ENCODE results near the gene FBXL16. TPM values are rescaled to one million over a fixed set of nuclear protein-coding genes. Genes with fewer than 3 reads are reported as not detected.
A peak's percentile ranks its signal among the peaks of the same experiment; 100 is the strongest.

FBXL16 gene
- total and polyA plus RNA-seq, 2 experiments from 2014 or later: 0.29 to 0.54 TPM

- H3K4me1 ChIP-seq (ENCODE audit: insufficient read depth): no peaks in the 10 kb centered on the region
- no peaks in the 10 kb centered on the region for H3K9me2 ChIP-seq (ENCODE audit: insufficient read depth)
- H4K20me1 ChIP-seq (ENCODE audit: insufficient read depth): no peaks in the 10 kb centered on the region
- no peak within 1 kb of the TSS for H3K27ac ChIP-seq
- H3K79me2 ChIP-seq (ENCODE audit: insufficient read depth): peaks cover 2% of the 10 kb centered on the region
- in situ Hi-C loops (cut with MboI): no loop called here
- no peaks in the 10 kb centered on the region for H3K9me3 ChIP-seq (ENCODE audit: low read depth)
- peak; percentile 64 for DNase-seq
- H3K36me3 ChIP-seq (ENCODE audit: low read depth): no peaks in the 10 kb centered on the region
- WGBS, 2 experiments (ENCODE audit: low coverage in 1 of 2, low lambda C conversion rate in 2 of 2, missing lambda C conversion rate in 2 of 2): 12 to 15% methylated on average over 39 to 50 of the region's 73 CpGs
- no peak for TF ChIP-seq EZH2phosphoT487 (IDR thresholded peaks at IDR 0.05; ENCODE audit: insufficient read depth, low read depth)
- no peak for TF ChIP-seq EZH2 (IDR thresholded peaks at IDR 0.05; ENCODE audit: insufficient read depth, poor library complexity, severe bottlenecking)
- H3F3A ChIP-seq (ENCODE audit: insufficient read depth): no peaks in the 10 kb centered on the region
- H3K4me3 ChIP-seq: peak within 1 kb of the TSS; percentile 68
- H3K9ac ChIP-seq: peak within 1 kb of the TSS; percentile 57; the same call in 1 of the 2 replicates
- peak within 1 kb of the TSS; percentile 79 for H3K4me2 ChIP-seq (ENCODE audit: unreplicated experiment)
- H2AFZ ChIP-seq: no peak within 1 kb of the TSS
- no peaks in the 10 kb centered on the region for H3K27me3 ChIP-seq (replicated peaks; ENCODE audit: insufficient read depth)
Observed at GRCh38 chr16:674968-675883, 30.4 kb downstream of the FBXL16 start, which contains the start of gene RHBDL1. RHBDL1 (plus strand) TSS chr16:675671; CDS start chr16:675791, 120 bp downstream.

DNA sequence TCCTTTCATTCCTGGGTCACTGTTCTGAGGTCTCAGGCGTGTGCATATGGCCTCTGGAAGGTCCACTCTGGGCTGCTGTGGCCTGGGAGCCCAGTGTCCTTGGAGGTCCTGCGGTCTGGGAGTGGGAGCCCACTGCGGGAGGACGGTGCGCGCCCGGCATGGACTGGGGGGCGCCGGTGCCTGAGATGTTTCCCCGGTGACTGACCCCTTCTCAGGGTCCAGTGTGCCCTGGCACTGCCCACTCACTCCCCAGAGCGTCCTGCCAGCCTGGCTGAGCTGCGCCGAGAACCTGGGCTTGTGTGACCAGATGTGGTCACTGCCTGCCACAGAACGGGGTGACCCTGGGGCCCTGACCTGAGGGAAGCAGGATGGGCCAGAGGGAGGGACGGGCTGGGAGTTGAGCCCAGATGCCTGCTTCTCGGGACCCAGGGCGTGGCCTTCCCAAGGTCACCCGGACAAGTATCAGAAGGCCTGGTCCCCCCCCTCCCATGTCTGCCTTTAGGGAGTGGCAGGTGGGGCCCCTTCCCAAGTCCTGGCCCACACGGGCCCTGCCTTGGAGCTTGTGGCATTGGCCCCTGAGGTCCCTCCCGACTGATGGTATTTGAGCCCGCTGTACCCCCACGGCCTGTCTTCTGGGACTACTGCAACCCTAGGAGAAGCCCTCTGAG, 31.3 kb downstream of the FBXL16 start:
- peaks cover 10% of the 10 kb centered on the region for H3K79me2 ChIP-seq (ENCODE audit: insufficient read depth)
- H3K4me3 ChIP-seq: no peak overlapping the region
- H3K27me3 ChIP-seq (replicated peaks; ENCODE audit: insufficient read depth): no peaks in the 10 kb centered on the region
- no peaks in the 10 kb centered on the region; the same call in 1 of the 2 replicates for H3K4me1 ChIP-seq (ENCODE audit: insufficient read depth)
- DNase-seq: no peak
- no peak overlapping the region for H3K9ac ChIP-seq
- in situ Hi-C loops (cut with MboI): no loop called here
- H3K9me3 ChIP-seq (ENCODE audit: low read depth): no peaks in the 10 kb centered on the region
- no peaks in the 10 kb centered on the region for H3F3A ChIP-seq (ENCODE audit: insufficient read depth)
- H3K9me2 ChIP-seq (ENCODE audit: insufficient read depth): no peaks in the 10 kb centered on the region
- no peak overlapping the region for H2AFZ ChIP-seq
- TF ChIP-seq EZH2phosphoT487 (IDR thresholded peaks at IDR 0.05; ENCODE audit: insufficient read depth, low read depth): no peak
- TF ChIP-seq EZH2 (IDR thresholded peaks at IDR 0.05; ENCODE audit: insufficient read depth, poor library complexity, severe bottlenecking): no peak
- no peak overlapping the region for H3K4me2 ChIP-seq (ENCODE audit: unreplicated experiment)
- H3K36me3 ChIP-seq (ENCODE audit: low read depth): no peaks in the 10 kb centered on the region
- 82 to 83% methylated on average over 22 of the region's 22 CpGs for WGBS, 2 experiments (ENCODE audit: low coverage in 1 of 2, low lambda C conversion rate in 2 of 2, missing lambda C conversion rate in 2 of 2)
- H3K27ac ChIP-seq: no peak overlapping the region
- H4K20me1 ChIP-seq (ENCODE audit: insufficient read depth): no peaks in the 10 kb centered on the region

DNA sequence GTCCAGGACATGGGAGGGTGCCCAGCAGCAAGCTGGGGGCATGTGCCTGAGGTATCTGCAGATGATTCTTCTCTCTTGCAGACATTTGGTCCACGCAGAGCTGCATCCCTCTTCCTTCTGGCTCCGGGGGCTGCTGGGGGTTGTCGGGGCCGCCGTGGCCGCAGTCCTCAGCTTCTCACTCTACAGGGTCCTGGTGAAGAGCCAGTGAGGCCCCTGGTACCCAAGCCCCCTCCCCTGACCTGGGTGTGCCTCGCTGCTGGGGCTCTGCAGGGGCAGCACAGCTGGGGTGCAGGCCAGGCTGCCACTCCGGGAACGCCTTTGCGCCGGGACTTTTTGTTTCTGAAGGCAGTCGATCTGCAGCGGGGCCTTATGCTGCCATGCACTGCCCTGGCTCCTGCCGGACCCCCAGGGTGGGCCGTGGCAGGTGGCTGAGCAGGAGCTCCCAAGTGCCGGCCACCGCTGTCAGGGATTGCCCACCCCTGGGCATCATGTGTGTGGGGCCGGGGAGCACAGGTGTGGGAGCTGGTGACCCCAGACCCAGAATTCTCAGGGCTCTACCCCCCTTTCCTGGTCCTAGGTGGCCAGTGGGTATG, 32.1 kb downstream of the FBXL16 start:
- in situ Hi-C loops (cut with MboI): no loop called here
- H3K4me2 ChIP-seq (ENCODE audit: unreplicated experiment): no peak overlapping the region
- H3K27ac ChIP-seq: no peak overlapping the region
- H3K36me3 ChIP-seq (ENCODE audit: low read depth): no peaks in the 10 kb centered on the region
- H3K4me3 ChIP-seq: no peak overlapping the region
- H4K20me1 ChIP-seq (ENCODE audit: insufficient read depth): no peaks in the 10 kb centered on the region
- no peaks in the 10 kb centered on the region for H3K27me3 ChIP-seq (replicated peaks; ENCODE audit: insufficient read depth)
- H3K9me3 ChIP-seq (ENCODE audit: low read depth): no peaks in the 10 kb centered on the region
- no peaks in the 10 kb centered on the region for H3F3A ChIP-seq (ENCODE audit: insufficient read depth)
- WGBS, 2 experiments (ENCODE audit: low coverage in 1 of 2, low lambda C conversion rate in 2 of 2, missing lambda C conversion rate in 2 of 2): 87 to 88% methylated on average over 18 of the region's 18 CpGs
- H3K9ac ChIP-seq: no peak overlapping the region
- H3K9me2 ChIP-seq (ENCODE audit: insufficient read depth): no peaks in the 10 kb centered on the region
- no peak for TF ChIP-seq EZH2phosphoT487 (IDR thresholded peaks at IDR 0.05; ENCODE audit: insufficient read depth, low read depth)
- no peak for TF ChIP-seq EZH2 (IDR thresholded peaks at IDR 0.05; ENCODE audit: insufficient read depth, poor library complexity, severe bottlenecking)
- H3K79me2 ChIP-seq (ENCODE audit: insufficient read depth): peaks cover 19% of the 10 kb centered on the region
- H3K4me1 ChIP-seq (ENCODE audit: insufficient read depth): no peaks in the 10 kb centered on the region; the same call in 1 of the 2 replicates
- no peak overlapping the region for H2AFZ ChIP-seq
- DNase-seq: no peak

DNA sequence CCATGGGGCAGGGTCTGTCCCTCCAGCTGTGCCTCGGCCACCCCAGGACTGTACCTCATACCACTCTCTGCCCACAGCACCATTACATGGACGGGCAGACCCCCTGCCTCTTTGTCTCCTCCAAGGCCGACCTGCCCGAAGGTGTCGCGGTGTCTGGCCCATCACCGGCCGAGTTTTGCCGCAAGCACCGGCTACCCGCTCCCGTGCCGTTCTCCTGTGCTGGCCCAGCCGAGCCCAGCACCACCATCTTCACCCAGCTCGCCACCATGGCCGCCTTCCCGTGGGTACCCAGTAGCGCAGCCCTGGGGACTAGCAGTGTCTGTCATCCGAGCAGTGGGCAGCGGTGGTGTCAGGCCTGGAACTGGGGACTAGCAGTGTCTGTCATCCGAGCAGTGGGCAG, 32.8 kb downstream of the FBXL16 start:
- WGBS, 2 experiments (ENCODE audit: low coverage in 1 of 2, low lambda C conversion rate in 2 of 2, missing lambda C conversion rate in 2 of 2): 93 to 99% methylated on average over 20 to 21 of the region's 21 CpGs
- in situ Hi-C loops (cut with MboI): no loop called here
- H3F3A ChIP-seq (ENCODE audit: insufficient read depth): no peaks in the 10 kb centered on the region
- H3K79me2 ChIP-seq (ENCODE audit: insufficient read depth): peaks cover 24% of the 10 kb centered on the region
- H3K9me2 ChIP-seq (ENCODE audit: insufficient read depth): no peaks in the 10 kb centered on the region
- H3K36me3 ChIP-seq (ENCODE audit: low read depth): no peaks in the 10 kb centered on the region
- H3K27ac ChIP-seq: no peak overlapping the region
- no peak overlapping the region for H3K4me2 ChIP-seq (ENCODE audit: unreplicated experiment)
- no peaks in the 10 kb centered on the region for H3K9me3 ChIP-seq (ENCODE audit: low read depth)
- no peak overlapping the region for H3K4me3 ChIP-seq
- no peak for DNase-seq
- no peak overlapping the region for H3K9ac ChIP-seq
- TF ChIP-seq EZH2phosphoT487 (IDR thresholded peaks at IDR 0.05; ENCODE audit: insufficient read depth, low read depth) (no peak), EZH2 (IDR thresholded peaks at IDR 0.05; ENCODE audit: insufficient read depth, poor library complexity, severe bottlenecking) (no peak)
- H4K20me1 ChIP-seq (ENCODE audit: insufficient read depth): no peaks in the 10 kb centered on the region
- H2AFZ ChIP-seq: no peak overlapping the region
- no peaks in the 10 kb centered on the region; the same call in 1 of the 2 replicates for H3K4me1 ChIP-seq (ENCODE audit: insufficient read depth)
- H3K27me3 ChIP-seq (replicated peaks; ENCODE audit: insufficient read depth): no peaks in the 10 kb centered on the region

All from GM23248 (cell line).